LoVo (cell line): ENCODE measurements around the gene KCNG4.

Source experiments
- DNase-seq: peaks from one replicate; pipeline ENCODE4 v3.0.0-alpha.2; 2016; ENCODE audit warnings: low spot score

Gene KCNG4

DNA sequence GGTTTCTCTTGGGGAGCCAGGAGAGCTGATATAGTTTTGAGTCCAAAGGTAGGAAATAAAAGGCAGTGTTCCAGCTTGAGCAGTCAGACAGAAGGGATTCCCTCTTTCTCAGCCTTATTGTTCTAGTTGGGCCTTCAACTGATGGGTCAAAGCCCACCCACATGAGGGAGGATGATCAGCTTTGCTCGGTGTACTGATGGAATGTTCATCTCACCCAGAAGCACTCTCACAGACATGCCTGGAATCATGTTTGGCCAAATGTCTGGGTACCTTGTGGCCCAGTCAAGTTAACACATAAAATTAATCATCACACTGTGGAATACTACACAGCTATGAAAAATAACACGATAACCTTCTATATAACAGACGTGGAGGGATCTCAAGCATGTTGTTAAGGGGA, 23.1 kb upstream of the KCNG4 start:
- no peak for DNase-seq

DNA sequence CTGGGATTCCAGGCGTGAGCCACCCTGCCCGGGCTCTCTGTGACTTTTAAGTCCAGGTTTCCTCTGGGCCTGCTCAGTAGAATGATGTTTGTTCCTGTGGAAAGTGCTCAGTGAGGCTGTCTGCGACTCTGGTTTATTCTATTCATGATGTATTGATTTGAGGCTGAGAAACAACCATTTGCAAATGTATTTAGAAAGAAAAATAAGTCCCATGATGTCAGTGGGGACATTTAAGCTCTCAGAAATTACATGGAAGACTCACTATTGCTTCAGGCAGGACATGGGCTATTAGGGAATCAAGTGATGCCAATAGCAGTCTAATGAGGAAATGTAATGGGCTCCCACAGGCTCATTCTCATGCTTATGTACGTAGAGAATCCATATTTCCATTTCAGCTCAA, 22.2 kb upstream of the KCNG4 start:
- DNase-seq, result no peak

DNA sequence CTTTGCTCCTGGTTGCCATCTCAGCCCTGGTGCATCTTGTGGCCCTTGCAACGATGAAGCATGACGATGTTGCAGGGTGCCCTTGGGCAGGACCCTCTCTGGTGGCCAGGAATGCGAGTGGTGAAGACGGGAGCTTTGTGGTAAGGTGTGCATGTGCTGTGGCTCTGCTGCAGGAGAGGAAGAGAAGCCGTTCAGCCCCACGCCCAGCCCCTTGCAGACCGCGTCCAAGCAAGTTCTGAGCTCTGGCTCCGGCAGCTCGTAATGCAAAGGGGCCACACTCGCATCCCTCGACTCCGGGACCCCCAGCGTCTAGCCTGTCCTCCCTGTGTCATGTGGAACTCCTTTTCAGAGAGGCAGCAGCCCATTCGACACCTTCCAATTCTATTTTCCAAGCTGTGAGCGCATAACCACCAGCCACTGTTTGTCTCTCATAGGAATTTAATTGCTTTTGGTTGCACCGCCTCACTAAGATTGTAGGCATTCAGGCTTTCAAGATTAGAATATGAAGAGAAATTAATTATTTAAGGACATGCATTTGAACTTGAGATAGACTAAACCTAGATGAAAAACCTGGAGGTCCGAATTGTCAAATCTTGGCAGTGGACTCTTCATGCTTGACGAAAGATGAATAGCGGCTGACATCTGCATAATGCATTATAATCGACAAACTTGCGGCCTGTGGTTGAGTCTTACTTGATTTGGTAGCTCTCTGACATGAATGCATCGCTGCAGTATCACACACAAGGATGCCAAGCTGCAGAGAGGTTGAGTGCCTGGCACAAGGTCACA, 21.1 kb upstream of the KCNG4 start:
- DNase-seq, result no peak

DNA sequence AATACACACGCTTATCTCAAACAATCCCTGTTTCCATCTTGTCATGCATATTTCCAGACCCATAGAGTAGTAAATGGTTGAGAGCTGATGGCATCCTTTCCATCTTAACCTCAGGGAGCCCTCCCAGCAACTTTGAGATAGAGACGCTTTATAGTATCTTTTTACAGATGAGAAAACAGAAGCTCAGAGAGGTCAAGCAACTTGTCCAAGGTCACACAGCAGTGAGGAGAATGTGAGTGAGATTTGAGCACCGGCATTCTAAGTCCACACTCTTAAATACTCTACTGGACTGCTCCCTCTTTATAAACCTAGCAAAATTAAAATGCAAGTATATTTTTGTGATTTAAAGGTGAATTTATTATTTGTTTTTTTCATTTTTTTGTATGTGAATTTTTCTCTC, 19.9 kb upstream of the KCNG4 start:
- DNase-seq, result no peak

DNA sequence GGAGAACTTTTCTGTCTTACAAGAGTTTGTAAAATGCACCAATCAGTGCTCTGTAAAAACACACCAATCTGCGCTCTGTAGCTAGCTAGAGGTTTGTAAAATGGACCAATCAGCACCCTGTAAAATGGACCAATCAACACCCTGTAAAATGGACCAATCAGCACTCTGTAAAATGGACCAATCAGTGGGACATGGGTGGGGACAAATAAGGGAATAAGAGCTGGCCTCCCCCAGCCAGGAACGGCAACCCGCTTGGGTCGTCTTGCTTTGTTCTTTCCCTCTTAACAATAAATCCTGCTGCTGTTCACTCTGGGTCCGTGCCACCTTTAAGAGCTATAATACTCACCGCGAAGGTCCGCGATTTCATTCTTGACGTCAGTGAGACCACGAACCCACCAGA, 18.5 kb upstream of the KCNG4 start:
- no peak for DNase-seq

DNA sequence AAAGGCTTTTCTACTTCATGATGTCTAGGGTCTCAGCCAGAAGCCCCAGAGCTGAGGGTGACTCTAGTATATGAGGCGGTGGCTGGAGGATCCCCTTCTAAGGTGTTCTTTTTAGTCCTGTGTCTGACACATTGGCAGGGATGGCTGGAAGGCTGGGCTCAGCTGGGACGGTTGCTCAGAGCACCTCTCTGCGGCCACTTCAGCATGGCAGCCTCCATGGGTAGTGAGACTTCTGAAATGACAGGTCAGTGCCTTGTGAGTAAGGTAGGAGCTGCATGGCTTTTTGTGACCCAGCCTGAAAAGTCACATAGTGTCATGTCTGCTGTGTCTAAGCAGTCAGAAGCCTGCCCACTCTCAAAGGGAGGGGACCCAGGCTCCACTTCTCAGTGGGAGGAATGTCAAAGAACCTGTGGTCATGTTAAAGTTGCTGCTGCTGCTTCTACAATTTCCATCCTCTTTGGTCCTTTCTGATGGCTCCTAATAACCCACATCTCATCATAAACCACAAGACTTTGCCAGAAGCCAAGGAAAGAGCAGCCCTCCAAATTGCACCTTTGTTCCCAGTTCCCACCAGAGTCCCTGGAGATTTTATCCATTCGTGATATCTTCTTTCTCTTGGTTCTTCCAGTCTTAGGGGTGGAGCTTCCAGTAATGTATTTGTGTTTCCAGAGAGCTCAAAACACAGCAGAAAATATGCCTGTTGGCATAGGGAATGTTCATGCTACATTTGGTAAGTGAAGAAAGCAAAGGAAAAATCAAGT, 15.4 kb upstream of the KCNG4 start:
- DNase-seq, result no peak

DNA sequence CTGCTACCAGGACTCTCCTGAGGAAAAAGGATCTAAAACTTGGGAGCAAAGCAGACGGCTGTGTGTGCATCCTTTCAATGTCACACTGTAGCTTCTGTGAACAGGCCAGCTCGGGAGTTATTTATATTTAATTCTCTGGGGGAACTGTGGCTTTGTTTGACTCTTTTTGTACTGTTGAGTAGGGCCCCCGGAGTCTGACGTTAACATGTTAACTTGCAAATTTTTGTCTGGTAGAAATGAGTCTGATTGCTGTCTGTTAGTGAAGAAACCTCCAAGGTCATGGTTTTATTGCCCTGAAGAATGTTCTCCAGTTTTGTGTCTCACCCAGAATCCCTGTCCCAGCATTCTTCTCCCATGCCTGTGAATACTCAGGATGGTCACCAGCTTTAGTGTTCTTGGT, 14.2 kb upstream of the KCNG4 start:
- DNase-seq, result no peak

DNA sequence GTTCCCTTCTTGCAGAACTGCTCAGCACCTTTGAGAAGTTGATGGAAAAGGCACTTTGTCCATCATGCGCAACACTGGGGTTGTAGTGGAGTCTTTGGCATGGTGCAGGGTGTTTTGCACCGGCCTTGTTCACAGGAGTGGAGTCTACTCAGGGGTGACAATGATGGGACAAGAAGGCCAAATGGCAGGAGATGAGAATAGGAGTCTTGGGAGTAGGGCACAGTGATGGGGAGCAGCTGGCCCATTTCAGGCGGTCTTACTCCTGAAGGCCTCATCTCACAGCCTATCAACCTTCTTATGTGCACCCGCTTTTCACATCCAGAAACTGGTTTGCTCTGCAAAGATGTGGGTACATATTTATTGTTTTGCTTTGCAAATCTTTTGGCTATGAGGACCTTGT, 13.4 kb upstream of the KCNG4 start:
- DNase-seq, result no peak

DNA sequence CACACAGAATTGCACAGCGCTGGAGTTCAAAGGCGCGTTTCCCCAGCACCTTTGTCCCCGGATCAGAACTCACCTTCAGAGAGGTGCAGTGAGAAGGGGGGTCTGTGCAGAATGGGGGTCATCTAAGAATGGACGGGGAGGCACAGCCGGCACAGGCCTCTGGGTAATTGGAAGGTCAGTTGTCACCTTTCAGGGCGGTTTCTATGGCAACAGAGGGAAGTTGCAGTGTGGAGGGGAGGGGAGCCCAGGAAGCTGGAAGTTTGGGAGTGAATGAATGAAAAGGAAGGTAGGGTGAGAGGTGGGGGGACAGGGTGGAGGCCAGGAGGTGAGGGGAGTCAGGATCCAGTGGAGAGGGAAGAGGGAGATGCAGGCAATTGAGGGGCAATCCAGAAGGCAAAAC, 12.4 kb upstream of the KCNG4 start:
- no peak for DNase-seq

DNA sequence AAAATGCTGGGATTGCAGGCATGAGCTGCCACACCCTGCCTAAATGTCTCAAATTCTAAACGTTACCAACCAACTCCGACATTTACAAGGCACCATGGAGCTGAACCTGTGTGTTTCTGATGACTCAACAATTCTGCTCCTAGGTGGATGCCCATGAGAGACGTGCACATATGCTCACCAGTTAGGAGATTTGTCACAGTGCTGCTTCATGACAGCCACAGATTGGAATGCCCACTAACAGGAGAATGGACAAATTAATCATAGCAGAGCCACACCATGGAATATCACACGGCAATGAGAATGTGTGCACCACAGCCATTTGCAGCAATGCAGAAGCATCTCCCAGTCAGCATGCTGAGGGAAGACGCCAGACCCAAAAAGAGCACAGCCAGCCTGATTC, 8.0 kb upstream of the KCNG4 start:
- no peak for DNase-seq

DNA sequence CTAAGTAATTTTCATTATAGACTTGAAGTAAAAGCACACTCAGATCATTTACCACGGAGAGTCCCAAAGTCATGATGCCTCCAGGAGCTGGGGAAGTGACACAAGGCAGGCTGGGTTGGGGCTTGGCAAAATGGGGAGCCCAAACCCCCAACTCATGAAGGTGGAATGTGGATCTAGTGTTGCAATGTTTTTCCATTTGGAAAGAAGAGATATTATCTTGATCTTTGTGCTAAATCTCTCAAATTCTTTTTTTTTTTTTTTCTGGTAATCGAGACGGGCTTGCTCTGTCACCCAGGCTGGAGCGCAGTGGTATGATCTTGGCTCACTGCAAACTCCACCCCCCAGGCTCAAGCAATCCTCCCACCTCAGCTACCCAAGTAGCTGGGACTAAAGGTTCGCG, 7.5 kb upstream of the KCNG4 start:
- no peak for DNase-seq

DNA sequence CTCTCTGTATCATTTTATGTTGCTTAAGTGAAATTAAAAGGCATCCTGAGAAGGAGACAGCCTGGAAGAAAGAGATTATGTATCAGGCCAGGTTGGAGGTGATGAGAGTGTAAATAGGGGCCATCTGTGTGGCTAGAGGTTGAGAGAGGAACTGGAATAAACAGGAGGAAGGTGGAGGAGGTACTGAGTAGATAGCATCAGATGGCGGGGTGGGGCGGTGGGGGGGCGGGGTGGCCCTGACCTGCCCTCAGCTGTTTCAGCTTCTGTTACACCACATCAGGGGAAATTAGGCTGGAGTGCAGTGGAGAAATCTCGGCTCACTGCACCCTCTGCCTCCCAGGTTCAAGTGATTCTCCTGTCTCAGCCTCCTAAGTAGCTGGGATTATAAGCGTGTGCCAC, 6.9 kb upstream of the KCNG4 start:
- DNase-seq, result no peak

DNA sequence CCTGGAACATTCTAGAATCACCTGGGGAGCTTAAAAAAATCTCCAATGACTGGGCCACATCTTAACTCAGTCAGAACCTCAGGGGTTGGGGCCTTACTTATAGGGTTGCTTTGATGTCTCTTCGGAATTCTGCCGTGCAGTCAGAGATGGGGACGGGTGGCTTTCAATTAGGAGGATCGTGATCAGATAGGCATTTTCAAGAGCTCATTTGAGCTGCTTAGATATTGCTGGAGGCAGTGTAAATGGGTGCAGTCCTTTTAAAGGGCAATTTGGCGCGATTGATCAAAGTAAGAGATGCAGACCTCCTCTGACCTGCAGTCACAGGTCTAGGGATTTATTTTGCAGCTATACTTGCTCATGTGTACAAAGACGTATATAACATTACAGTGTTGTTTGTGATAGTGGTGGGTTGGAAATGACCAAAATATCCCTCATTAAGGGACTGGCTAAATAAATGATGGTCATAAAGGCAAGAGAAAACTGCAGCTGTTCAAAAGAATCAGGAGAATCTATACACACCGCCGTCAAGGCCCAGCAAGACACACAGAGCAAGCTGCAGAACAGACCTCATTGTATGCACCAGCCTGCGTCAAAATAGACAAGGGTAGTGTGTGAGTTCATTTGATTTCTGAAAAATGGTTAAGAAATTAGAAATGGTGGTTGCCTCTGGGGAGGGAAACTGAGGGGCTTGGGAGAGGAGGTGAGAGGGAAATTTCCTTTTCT, 6.3 kb upstream of the KCNG4 start:
- no peak for DNase-seq

DNA sequence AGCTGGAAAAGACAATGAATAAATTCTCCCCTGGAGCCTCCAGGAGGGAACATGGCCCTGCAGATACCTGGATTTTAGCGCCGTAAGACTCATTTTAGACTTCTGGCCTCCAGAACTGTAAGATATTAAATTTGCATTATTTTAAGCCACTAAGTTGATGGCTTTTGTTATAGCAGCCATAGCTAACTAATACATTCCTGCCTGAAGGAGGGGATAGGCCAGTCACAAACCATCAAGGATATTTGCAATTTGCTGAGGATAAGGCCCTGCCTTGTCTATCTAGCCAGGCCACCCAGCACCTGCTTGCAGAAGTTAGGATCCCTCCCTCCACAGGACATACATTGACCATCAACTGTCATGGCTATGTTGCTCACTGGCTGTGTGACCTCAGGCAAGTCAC, 4.9 kb upstream of the KCNG4 start:
- no peak for DNase-seq

DNA sequence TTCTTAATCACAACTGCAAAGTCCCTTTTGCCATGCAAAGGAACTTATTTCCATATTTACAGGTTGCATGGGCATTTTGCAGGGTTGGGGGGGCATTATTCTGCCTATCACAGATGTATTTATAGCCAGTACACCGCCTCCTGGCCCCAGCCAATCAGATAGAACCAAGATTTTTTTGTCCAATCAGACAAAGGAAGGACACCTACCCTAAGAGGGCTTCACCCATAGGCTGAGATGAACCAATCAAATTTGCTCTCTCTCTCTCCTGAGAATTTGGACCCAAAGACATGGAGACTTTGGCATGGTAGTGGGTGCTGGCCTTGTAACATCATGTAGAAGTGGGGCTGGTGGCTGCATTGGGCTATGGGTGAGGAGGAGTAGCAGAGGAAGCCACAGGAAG, 3.9 kb upstream of the KCNG4 start:
- no peak for DNase-seq

DNA sequence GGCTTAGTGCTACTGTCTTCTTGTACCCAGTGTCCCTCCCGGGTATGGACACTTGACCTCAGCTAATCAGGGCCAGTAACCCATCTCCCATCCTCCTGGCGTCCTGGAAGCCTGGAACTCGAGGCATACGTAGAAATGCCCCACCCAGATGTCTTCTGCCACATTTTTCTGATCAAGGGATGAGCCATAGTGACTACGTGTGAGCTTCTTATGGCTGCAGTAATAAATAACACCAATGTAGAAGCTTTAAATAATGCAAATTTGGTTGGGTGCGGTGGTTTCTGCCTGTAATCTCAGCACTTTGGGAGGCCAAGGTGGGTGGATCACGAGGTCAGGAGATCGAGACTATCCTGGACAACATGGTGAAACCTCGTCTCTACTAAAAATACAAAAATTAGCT, 3.0 kb upstream of the KCNG4 start:
- no peak for DNase-seq

DNA sequence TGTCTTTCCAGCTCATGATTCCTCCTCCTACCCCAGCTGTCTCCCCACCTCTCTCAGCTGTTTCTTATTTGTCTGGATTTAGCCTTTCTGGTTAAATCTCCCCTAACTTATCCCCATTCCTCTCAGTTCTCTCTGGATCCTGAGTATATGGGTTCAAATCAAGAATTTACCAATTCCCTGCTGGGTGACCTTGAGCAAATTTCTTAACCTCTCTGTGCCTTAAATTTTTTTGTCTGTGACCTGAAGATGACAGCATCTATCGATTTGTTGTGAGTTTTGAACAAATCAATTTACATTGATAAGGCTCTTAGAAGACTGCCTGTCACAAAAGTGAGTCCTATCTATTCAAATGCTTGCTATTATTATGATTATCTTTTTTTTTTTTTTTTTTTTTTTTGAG, 2.0 kb upstream of the KCNG4 start:
- no peak for DNase-seq

DNA sequence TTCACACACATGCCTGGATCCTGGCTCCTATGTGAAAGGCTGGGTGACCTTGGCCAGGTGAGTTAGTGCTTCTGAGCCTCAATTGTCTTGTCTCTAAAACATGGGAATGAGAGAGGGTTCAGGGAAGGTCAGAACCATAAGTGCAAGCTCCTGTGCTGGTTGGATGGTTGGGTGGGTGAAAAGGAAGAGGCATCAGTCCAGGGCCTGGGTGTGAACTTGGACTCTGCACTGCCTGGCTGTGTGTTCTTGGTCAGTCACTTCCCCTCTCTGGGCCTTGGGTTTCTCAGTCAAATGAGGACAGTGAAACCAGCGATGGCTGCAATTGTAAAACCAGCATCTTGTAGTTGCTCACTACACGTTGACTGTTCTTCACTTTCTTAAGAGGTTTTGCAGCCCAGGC, 643 bp upstream of the KCNG4 start:
- no peak for DNase-seq

DNA sequence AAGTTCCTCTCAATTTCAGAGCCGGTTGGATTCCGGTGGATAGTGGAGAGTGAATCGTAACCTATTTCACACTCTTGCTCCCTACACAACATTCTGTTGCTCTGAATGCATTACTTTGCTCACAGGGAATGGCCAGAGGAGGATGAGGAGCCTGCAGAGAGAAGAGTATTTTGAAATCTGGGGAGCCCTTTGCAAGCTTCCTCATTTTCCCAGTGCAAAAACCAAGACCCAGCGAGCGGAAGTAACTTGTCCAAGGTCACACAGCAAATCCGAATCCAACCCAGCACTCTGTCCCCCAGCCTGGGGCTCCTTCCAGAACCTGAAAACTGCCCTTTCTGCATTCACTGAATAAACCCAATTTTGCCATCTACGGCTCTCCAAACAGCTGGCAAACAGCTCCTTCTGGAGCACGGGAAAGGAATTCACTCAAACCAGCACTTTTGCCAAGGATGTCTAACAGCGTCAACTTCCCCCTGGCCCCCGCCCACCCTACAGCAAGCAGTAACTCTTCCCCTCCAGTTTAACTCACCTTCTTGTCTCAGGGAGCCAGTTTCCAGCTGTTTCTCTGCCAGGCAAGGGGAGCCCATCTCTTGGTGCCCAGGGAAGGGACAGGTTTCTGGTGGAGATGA, 557 bp downstream of the KCNG4 start:
- DNase-seq, result no peak

DNA sequence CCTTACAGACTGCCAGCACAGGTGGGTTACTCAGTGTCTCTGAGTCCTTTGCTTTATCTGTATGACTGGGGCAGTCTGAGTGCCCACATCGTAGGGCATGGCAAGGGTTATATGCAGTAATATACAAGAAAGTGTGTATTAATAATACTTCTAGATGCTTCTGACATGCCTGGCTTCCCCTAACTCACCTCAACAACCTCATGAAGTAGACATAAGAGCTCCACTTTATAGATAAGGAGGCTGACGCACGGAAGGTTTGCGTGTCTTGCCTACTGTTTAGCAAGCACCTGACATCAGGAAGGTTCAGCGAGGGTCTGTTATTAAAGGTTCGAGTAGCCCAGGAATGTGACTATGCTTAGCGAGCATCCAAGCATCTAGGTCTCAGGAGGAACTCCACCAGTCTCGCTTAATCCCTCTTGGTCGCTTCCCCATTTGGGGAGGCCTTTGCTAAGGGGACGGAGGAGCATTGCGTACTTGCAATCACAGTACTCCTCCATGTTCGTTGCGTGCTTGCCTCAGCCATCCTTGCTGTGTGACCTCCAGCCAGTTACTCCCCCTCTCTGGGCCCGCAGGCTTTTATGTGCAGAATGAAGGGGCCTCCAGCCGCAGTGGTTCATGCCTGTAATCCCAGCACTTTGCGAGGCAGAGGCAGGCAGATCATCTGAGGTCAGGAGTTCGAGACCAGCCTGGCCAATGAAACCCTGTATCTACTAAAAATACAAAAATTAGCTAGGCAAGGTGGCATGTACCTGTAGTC, 1.6 kb downstream of the KCNG4 start:
- no peak for DNase-seq

DNA sequence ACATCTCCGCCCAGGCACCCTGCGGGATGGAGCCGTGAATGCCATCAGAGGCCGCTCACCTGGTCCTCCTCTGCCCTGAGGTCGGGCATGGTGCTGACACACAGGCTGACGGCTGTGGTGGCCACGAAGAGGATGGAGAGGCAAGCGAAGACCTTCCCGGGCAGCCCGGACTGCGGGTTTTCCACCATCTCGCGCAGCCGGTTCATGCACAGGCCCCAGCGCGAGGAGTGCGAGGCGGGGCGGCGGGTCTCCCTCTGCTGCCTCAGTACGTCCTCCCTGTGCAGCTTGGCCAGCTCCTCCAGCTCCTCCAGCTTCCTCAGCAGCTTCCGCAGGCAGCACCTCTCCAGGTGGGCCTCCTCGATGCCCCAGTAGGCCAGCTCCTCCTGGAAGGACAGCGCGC, 3.1 kb downstream of the KCNG4 start:
- DNase-seq, result no peak
